ENCODE measurements around the gene TRIM63. TPM values are rescaled to one million over a fixed set of nuclear protein-coding genes. Genes with fewer than 3 reads are reported as not detected.

TRIM63 gene
- total RNA-seq, 5 donors from 2014 or later (not counting 1 experiment from before 2014, with no cell fraction given), result not detected

DNA sequence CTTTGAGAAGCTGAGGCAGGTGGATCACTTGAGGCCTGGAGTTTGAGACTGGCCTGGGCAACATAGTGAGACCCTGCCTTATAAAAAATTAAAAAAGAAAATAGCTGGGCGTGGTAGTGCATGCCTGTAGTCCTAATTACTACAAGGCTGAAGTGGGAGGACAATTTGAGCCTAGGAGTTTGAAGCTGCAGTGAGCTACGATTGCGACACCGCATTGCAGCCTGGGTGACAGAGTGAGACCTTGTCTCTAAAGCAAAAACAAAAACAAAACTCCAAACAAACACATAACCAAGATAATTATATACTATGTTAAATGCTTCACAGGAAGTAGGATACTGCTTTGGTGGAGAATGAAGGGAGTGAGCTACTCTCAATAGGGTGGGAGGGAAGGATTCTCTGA lies 64.2 kb downstream of the TRIM63 start:
- peaks cover 3 to 4% (median 3%) of the 10 kb centered on the region in 3 donors for H3K4me1 Mint-ChIP-seq
- H3K36me3 Mint-ChIP-seq, result no peaks in the 10 kb centered on the region
- H3K27ac ChIP-seq (ENCODE audit: low read length), result no peak overlapping the region
- H3K9me3 Mint-ChIP-seq, result no peaks in the 10 kb centered on the region
- ATAC-seq (replicated peaks in 1 of 4) (no peak), DNase-seq (no peak)
- H3K36me3 ChIP-seq (ENCODE audit: control insufficient read depth in 2 of 2, extremely low read depth in 1 of 2, insufficient read depth in 1 of 2, low read length in 1 of 2), result no peaks in the 10 kb centered on the region
- 40% methylated on average over 1 of the region's 4 CpGs for WGBS (ENCODE audit: insufficient coverage)
- H3K4me3 ChIP-seq (ENCODE audit: control insufficient read depth in 1 of 2, extremely low read depth in 1 of 2, low read length in 1 of 2), result no peak overlapping the region
- POLR2A ChIA-PET, result no interaction called here
- no peak overlapping the region for H3K27ac Mint-ChIP-seq
- H3K27me3 ChIP-seq (replicated peaks in 1 of 2; ENCODE audit: control insufficient read depth in 2 of 2, extremely low read depth in 1 of 2, insufficient read depth in 2 of 2, low read length in 1 of 2), result peaks cover 0 to 11% of the 10 kb centered on the region in 2 experiments
- no peaks in the 10 kb centered on the region for H3K9me3 ChIP-seq
- peaks cover 5 to 8% of the 10 kb centered on the region in 2 donors for H3K27me3 Mint-ChIP-seq
- peaks cover 3 to 7% of the 10 kb centered on the region in 2 experiments for H3K4me1 ChIP-seq (ENCODE audit: control insufficient read depth in 1 of 2, extremely low read depth in 1 of 2, insufficient read depth in 2 of 2, low read length in 2 of 2)
- H3K4me3 Mint-ChIP-seq, result no peak overlapping the region
- CTCF ChIA-PET, result interaction anchor here in 1 of 2 donors (10.8 kb wide), 1 partner anchor 102 kb away, joined by 311 read pairs; the partner anchor contains the start of gene STMN1

Other genes with a start within 250 kb of the TRIM63 start
- 10 to 100 TPM; 39.6 to 48.1 (median 41.6) TPM for gene MTFR1L, start 247.7 kb downstream of the TRIM63 start, total RNA-seq
- under 1 TPM in 2 of 5 donors, not detected in 3; 0.20 to 0.35 TPM for gene AUNIP, start 208.2 kb downstream of the TRIM63 start, total RNA-seq
- 1 to 10 TPM; 1.9 to 3.8 (median 3.0) TPM for gene PAQR7, start 191.9 kb downstream of the TRIM63 start, total RNA-seq
- 10 to 100 TPM; 28.4 to 54.2 (median 45.2) TPM for gene STMN1, start 161.2 kb downstream of the TRIM63 start, total RNA-seq
- gene PAFAH2, start 69.6 kb downstream of the TRIM63 start, total RNA-seq, result 10 to 100 TPM; 10.2 to 30.2 (median 17.3) TPM
- gene EXTL1, start 45.9 kb downstream of the TRIM63 start, total RNA-seq, result under 1 TPM in 4 of 5 donors, not detected in 1; 0.08 to 0.19 (median 0.12) TPM
- under 1 TPM in 3 of 5 donors, not detected in 2; 0.13 to 0.38 (median 0.19) TPM for gene SLC30A2, start 21.5 kb downstream of the TRIM63 start, total RNA-seq
- gene PDIK1L, start 44.2 kb upstream of the TRIM63 start, total RNA-seq, result 10 to 100 TPM in 3 of 5 donors, 1 to 10 TPM in 2; 8.8 to 23.6 (median 19.1) TPM
- gene FAM110D, start 91.4 kb upstream of the TRIM63 start, total RNA-seq, result under 1 TPM in 1 of 5 donors, not detected in 4; 0.09 TPM
- not detected for gene C1orf232, start 101.3 kb upstream of the TRIM63 start, total RNA-seq
- 10 to 100 TPM in 3 of 5 donors, 1 to 10 TPM in 2; 8.5 to 17.7 (median 17.1) TPM for gene ZNF593, start 102.3 kb upstream of the TRIM63 start, total RNA-seq
- not detected for gene ZNF593OS, start 104.2 kb upstream of the TRIM63 start, total RNA-seq
- gene CNKSR1, start 109.9 kb upstream of the TRIM63 start, total RNA-seq, result 1 to 10 TPM; 2.9 to 6.8 (median 3.6) TPM
- gene CATSPER4, start 123.0 kb upstream of the TRIM63 start, total RNA-seq, result not detected
- 10 to 100 TPM; 14.2 to 28.5 (median 20.7) TPM for gene CEP85, start 166.6 kb upstream of the TRIM63 start, total RNA-seq
- 100 to 1,000 TPM; 218 to 457 (median 370) TPM for gene SH3BGRL3, start 212.5 kb upstream of the TRIM63 start, total RNA-seq
- 100 to 1,000 TPM in 3 of 5 donors, 10 to 100 TPM in 2; 39.5 to 112 (median 104) TPM for gene UBXN11, start 239.0 kb upstream of the TRIM63 start, total RNA-seq

Measured in T-cell (primary cell).